ENCODE data around the gene PARD3.

PARD3 gene

GRCh38 chr10:34189830-34190229, 625.3 kb downstream of the PARD3 start:
- no peak for DNase-seq (ENCODE audit: low read depth in 2 of 2)

DNA sequence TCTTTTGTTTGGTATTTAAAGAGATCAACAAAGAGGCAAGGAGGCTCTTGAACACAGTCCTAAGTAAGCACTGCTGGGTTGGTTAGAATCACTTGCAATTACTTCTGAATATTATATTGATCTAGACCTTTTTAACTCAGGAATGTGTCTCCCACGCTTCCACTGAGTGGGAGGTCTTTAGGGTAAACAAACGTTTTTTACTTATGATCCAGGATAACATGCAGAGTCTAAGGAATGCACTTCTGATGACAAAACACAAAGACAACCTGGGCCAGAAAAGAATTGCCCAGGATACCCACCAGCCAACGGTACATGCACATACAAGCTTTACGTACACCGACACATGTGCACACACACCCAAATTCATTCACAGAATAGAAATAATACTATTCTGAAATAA, 626.9 kb downstream of the PARD3 start:
- no peak for DNase-seq (ENCODE audit: low read depth in 2 of 2)

- no peak for DNase-seq (ENCODE audit: low read depth in 2 of 2)
These were observed 627.9 kb downstream of the PARD3 start for GRCh38 chr10:34187201-34187600.

DNA sequence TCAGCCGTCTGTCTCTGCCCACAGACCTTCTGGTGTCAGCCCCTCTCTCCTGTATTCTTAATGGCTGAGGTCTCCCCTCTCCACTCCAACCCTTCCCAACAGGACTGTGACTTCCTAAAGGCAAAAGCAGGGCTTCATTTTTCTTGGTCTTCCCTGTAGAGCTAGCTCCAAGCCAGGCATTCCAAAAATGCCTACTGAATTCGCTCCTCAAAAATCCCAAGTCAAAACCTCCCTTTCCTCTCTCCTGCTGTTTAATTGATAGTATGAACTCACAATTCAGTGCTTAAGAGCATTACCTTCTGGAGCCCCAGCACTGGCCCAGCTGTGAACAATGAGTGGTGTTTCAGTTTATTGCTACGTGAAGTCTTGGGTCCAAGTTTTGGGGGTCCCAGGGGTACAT, 628.4 kb downstream of the PARD3 start:
- DNase-seq (ENCODE audit: low read depth in 2 of 2), result no peak

DNA sequence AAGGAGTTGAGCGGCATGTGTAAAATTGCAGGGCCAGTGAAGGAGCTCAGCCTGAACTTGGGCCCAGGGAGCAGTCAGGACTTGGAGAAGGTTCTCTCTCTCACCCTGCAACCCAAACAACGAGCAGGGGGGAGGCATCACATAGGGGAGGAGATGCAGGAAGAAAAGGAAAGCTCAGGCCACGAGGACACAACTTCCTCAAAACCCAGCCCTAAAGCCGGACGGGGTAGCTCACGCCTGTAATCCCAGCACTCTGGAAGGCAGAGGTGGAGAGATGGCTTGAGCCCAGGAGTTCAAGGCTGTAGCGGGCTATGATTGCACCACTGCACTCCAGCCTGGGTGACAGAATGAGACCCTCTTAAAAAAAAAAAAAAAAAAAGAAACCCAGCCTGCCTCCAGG, 629.1 kb downstream of the PARD3 start:
- DNase-seq (ENCODE audit: low read depth in 2 of 2), result no peak

- DNase-seq (ENCODE audit: low read depth in 2 of 2), result no peak
These were observed 630.1 kb downstream of the PARD3 start for GRCh38 chr10:34184939-34185386.

GRCh38 chr10:34184397-34184796, 630.7 kb downstream of the PARD3 start:
- no peak for DNase-seq (ENCODE audit: low read depth in 2 of 2)

DNA sequence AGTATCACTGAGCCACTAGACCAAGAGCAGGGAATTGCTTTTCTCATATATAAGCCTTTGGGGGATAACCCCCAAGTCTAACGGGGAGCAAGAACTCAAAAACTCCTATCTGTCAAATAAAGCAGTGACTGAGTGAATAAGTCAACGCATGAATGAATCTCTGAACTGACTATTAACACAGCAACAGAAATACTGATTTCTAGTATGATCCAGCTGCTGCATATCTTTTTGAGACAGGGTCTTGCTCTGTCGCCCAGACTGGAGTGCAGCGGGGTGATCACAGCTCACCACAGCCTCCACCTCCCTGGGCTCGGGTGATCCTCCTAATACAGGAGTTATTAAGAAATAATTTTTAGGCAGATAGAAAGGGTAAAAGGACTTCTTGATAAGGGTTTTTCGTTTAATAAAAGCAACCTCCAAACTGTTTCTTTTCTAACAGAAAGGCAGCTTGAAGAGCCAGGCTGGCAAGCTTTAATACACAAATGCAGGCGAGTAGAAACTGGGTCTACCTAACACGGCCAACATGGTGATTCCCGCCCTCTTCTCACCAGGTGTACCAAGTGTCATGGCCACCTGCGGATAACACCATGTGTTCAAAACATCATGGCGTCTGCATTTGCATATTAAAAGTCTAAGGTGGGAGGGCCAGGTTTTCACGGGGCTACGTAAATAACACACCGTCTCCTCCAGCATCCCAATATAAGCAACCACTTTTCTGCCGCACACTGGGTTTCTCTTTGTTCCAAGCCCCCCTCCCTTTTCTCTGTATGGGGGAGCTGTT, 631.9 kb downstream of the PARD3 start:
- DNase-seq (ENCODE audit: low read depth in 2 of 2), result no peak

GRCh38 chr10:34181553-34182300, 633.4 kb downstream of the PARD3 start:
- no peak for DNase-seq (ENCODE audit: low read depth in 2 of 2)

DNA sequence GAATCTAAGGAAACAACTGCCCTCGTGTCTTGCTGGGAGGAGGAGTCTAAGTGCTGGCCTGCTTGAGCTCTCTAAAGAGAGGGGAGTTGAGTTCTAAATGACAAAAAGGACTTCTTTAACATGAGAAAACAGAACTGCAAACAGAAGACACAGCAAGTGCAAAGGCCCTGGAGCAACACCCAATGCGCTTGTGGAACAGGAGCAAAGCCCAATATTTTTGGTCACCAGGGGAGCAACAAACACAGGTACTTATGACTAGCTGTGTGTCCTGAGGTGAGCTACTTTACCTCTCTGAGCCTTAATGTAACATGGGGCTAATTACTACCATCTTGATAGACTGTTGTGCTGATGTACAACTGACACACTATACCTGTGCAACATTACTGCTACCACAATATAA, 634.3 kb downstream of the PARD3 start:
- DNase-seq (ENCODE audit: low read depth in 2 of 2), result no peak

DNA sequence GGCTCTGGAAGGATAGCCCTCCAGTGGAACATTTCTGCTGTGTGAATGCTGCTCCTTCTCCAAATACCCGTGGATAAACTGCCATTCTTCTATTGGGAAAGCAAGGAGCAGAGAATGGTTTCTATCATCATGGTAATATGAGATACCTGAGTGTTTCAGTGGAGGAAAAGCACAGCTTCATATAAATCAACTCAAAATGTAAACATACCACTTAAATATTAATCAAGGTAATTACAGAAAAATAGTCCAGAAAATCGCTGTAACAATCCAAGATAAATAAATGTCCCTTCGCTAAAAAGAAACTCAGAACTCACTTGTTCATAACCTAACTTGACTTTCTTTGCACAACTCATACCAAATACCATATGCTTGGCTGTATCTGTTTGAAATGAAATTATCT, 635.8 kb downstream of the PARD3 start:
- DNase-seq (ENCODE audit: low read depth in 2 of 2), result no peak

DNA sequence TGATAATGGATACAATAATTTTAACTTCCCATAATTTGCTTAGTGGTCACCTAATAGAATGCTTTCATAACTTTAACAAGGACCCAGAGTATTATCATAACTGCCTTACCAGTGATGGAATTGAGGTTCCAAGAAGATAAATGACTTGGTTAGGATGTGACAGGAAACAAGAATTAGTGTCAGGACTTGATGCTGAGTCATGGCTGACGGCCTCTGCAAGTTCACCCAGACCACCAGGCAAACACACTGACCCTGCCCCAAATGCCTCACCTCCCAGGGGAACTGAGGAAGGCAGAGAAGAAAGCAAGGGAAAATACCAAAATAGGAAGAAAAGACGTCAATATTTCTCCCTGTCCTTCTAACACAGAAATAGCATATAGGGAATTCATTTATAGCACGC, 636.3 kb downstream of the PARD3 start:
- no peak for DNase-seq (ENCODE audit: low read depth in 2 of 2)

DNA sequence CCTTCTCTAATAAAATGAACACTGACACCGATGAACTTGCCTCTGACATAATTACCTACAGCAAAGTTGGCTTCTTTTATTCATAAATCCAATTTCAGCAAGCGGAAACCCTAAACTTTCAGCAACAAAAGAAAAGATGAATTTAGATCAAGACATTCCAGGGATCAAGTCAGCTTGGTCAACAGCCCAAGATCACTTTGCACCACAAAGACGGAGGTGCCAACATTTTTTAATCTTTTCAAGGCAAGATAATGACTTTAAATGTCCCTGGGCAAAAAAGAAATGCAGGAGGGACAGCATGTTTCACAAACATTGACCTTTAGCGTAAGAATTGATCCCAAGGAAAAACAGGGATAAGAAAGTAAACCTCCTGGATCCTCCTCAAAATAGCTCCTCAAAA, 636.9 kb downstream of the PARD3 start:
- no peak for DNase-seq (ENCODE audit: low read depth in 2 of 2)

GRCh38 chr10:34177445-34177844, 637.7 kb downstream of the PARD3 start:
- DNase-seq (ENCODE audit: low read depth in 2 of 2), result no peak

- DNase-seq (ENCODE audit: low read depth in 2 of 2), result no peak
These were observed 638.7 kb downstream of the PARD3 start for GRCh38 chr10:34176351-34176750.

DNA sequence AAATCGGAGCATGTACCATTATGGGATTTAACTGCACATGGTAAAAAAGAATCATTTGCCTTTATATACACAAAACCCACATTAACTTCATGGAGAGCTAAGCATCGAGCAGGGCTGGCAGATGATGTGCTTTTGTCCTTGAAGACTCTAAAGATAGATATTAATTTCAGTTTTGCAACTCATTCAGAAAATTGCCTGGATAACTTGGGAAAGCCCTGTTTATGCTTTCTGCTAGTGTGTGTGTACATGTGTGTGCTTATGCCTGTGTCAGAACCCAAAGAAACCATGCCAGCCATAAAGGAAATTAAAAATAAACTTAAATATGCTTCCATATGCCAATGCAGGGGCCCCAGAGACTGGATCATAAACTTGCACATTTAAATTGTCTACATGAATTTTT, 640.0 kb downstream of the PARD3 start:
- no peak for DNase-seq (ENCODE audit: low read depth in 2 of 2)

DNA sequence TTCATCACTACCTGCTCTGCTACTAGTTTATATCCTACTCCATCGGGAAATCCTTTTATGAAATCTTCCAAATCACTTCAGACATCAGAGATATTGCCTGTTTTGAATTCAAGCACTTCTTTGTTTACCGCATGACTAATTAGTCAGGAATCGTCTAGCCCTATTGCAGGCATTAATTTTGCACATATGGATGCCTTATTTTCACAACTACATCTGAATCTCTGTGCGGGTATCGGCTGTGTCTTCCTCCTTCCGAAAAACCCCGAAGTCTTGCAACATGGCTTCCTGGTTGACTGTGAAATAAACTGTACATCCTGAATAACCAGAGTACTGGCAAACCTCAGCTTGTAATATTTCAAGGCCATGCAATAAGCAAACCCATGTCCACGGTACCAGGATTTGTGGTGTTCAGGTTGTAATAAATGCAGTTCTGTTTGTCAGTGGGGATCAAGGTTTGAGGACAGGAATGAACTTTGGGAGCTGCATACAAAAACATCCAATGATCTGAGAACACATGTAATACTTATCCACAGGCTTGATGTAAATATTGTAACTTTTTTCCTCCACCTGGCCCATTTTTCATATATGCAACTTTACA, 642.1 kb downstream of the PARD3 start:
- DNase-seq (ENCODE audit: low read depth in 2 of 2), result no peak

DNA sequence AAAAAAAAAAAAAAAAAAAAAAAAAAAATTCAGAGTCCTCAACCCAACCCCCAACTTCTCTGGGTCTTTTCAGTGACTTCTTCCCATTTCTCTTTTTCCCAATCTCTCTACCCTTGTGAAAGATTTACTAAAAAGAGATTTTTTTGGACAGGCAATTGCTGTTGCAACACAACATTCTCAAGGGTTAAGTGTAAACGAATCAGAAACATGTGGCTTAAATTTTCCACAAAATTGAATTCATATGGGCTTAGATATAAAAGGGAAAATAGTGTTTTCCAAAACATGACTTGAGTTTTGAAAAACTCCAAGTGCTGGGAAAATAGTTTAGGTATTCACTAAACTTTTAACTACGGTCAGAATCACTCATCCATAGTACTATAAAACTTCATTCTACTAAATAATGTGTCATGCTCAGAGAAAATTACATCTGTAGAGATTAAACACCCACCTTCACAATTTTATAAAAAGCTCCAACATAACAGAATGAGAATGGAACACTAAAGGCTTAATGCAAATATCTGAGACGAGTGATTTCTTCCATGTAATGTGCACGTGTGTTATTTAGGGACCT, 643.1 kb downstream of the PARD3 start:
- no peak for DNase-seq (ENCODE audit: low read depth in 2 of 2)

GRCh38 chr10:34169677-34170076, 645.4 kb downstream of the PARD3 start:
- no peak for DNase-seq (ENCODE audit: low read depth in 2 of 2)

GRCh38 chr10:34169131-34169530, 646.0 kb downstream of the PARD3 start:
- no peak for DNase-seq (ENCODE audit: low read depth in 2 of 2)

DNA sequence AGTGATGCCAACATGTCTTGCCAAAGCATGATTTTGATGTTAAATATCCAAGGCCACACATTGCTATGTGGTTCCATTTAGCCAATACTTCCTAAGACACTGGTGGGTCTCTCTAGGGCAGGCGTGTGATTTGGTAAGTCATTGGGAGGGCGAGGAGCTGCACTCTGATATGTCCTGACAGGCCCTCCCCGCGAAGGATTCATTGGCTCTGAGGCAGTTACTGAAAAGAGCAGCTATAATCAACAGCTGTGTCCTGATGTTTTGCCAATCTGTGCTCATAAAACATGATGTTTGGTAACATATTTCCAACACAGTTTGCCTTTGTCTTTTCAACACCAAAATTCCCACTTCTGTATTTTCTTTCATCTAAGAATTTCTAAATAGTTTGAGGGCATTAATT, 646.7 kb downstream of the PARD3 start:
- no peak for DNase-seq (ENCODE audit: low read depth in 2 of 2)

- DNase-seq (ENCODE audit: low read depth in 2 of 2), result no peak
These were observed 648.3 kb downstream of the PARD3 start for GRCh38 chr10:34166823-34167222.

- no peak for DNase-seq (ENCODE audit: low read depth in 2 of 2)
These were observed 648.7 kb downstream of the PARD3 start for GRCh38 chr10:34166354-34166753.

Measured in stimulated activated CD8-positive, alpha-beta memory T cell treated with anti-CD3 and anti-CD28 coated beads, Interleukin-2, amount 100 ng/mL, for 48 hours (primary cell).